ENCODE data around the gene ZFHX2.
A peak's percentile ranks its signal among the peaks of the same experiment; 100 is the strongest.

ZFHX2 gene

GRCh38 chr14:23568600-23569331, 17.2 kb upstream of the ZFHX2 start:
- no CpG with 5 or more reads among the region's 6 CpGs for WGBS, 2 donors (ENCODE audit: extremely low coverage in 2 of 2, insufficient read length in 2 of 2, insufficient replicate concordance in 1 of 2)
- Histone ChIP-seq H3K14ac (ENCODE audit: low read length) (no peak overlapping the region), H3K9me3 (replicated peaks in 1 of 2; ENCODE audit: control insufficient read depth in 2 of 2, insufficient read depth in 1 of 2, low read depth in 1 of 2, low read length in 2 of 2) (no peaks in the 10 kb centered on the region), H3K18ac (ENCODE audit: low read length) (peak overlapping the region; percentile 48), H3K4me2 (ENCODE audit: insufficient read depth, low read length, poor library complexity, severe bottlenecking) (no peak overlapping the region), H2AFZ (ENCODE audit: low read length) (peak overlapping the region; percentile 25), H3K27ac (replicated peaks; ENCODE audit: low read length) (no peak overlapping the region), H3K4me1 (ENCODE audit: control insufficient read depth in 2 of 2, insufficient read depth in 1 of 2, low read depth in 1 of 2, low read length in 2 of 2) (peaks cover 13 to 14% of the 10 kb centered on the region in 2 donors), H2BK12ac (ENCODE audit: low read length) (no peak overlapping the region), H3K36me3 (replicated peaks in 1 of 2; ENCODE audit: control insufficient read depth in 2 of 2, insufficient read depth in 2 of 2, low read length in 2 of 2) (peaks cover 0 to 14% of the 10 kb centered on the region in 2 donors), H3K27me3 (ENCODE audit: control insufficient read depth in 3 of 3, insufficient read depth in 3 of 3, low read depth in 1 of 3, low read length in 3 of 3) (peaks cover 0 to 74% (median 0%) of the 10 kb centered on the region in 3 experiments), H3K4ac (ENCODE audit: low read length) (no peak overlapping the region), H2AK5ac (ENCODE audit: low read depth, low read length) (no peak overlapping the region), H4K91ac (ENCODE audit: low read depth, low read length, poor library complexity) (no peak overlapping the region), H2BK15ac (ENCODE audit: low read length) (no peak overlapping the region), H4K8ac (ENCODE audit: low read depth, low read length) (no peak overlapping the region), H2BK120ac (ENCODE audit: low read depth, low read length) (no peak overlapping the region), H2BK5ac (ENCODE audit: low read length) (no peak overlapping the region), H3K9ac (ENCODE audit: low read depth, low read length, poor library complexity) (no peak overlapping the region), H3K79me1 (ENCODE audit: low read depth, low read length) (no peaks in the 10 kb centered on the region), H3K23ac (ENCODE audit: low read depth, low read length, poor library complexity) (no peak overlapping the region), H3K4me3 (ENCODE audit: low read length in 2 of 2) (no peak overlapping the region)
- no peak for DNase-seq (ENCODE audit: low spot score)

GRCh38 chr14:23568021-23568599, 16.5 kb upstream of the ZFHX2 start:
- Histone ChIP-seq H3K9me3 (replicated peaks in 1 of 2; ENCODE audit: control insufficient read depth in 2 of 2, insufficient read depth in 1 of 2, low read depth in 1 of 2, low read length in 2 of 2) (no peaks in the 10 kb centered on the region), H3K4ac (ENCODE audit: low read length) (no peak overlapping the region), H3K18ac (ENCODE audit: low read length) (no peak overlapping the region), H2BK12ac (ENCODE audit: low read length) (no peak overlapping the region), H3K9ac (ENCODE audit: low read depth, low read length, poor library complexity) (peak overlapping the region; percentile 45), H3K14ac (ENCODE audit: low read length) (no peak overlapping the region), H2AFZ (ENCODE audit: low read length) (no peak overlapping the region), H3K27ac (replicated peaks; ENCODE audit: low read length) (peak overlapping the region; percentile 86), H3K4me3 (ENCODE audit: low read length in 2 of 2) (no peak overlapping the region), H4K8ac (ENCODE audit: low read depth, low read length) (no peak overlapping the region), H2AK5ac (ENCODE audit: low read depth, low read length) (peak overlapping the region; percentile 84), H2BK15ac (ENCODE audit: low read length) (no peak overlapping the region), H2BK120ac (ENCODE audit: low read depth, low read length) (peak overlapping the region; percentile 40), H3K79me1 (ENCODE audit: low read depth, low read length) (no peaks in the 10 kb centered on the region), H3K27me3 (ENCODE audit: control insufficient read depth in 3 of 3, insufficient read depth in 3 of 3, low read depth in 1 of 3, low read length in 3 of 3) (peaks cover 0 to 69% (median 0%) of the 10 kb centered on the region in 3 experiments), H2BK5ac (ENCODE audit: low read length) (peak overlapping the region; percentile 58), H3K36me3 (replicated peaks in 1 of 2; ENCODE audit: control insufficient read depth in 2 of 2, insufficient read depth in 2 of 2, low read length in 2 of 2) (peaks cover 0 to 15% of the 10 kb centered on the region in 2 donors), H4K91ac (ENCODE audit: low read depth, low read length, poor library complexity) (peak overlapping the region; percentile 62), H3K4me2 (ENCODE audit: insufficient read depth, low read length, poor library complexity, severe bottlenecking) (no peak overlapping the region), H3K23ac (ENCODE audit: low read depth, low read length, poor library complexity) (no peak overlapping the region), H3K4me1 (ENCODE audit: control insufficient read depth in 2 of 2, insufficient read depth in 1 of 2, low read depth in 1 of 2, low read length in 2 of 2) (peaks cover 10 to 14% of the 10 kb centered on the region in 2 donors)
- no CpG with 5 or more reads among the region's 2 CpGs for WGBS, 2 donors (ENCODE audit: extremely low coverage in 2 of 2, insufficient read length in 2 of 2, insufficient replicate concordance in 1 of 2)
- no peak for DNase-seq (ENCODE audit: low spot score)

DNA sequence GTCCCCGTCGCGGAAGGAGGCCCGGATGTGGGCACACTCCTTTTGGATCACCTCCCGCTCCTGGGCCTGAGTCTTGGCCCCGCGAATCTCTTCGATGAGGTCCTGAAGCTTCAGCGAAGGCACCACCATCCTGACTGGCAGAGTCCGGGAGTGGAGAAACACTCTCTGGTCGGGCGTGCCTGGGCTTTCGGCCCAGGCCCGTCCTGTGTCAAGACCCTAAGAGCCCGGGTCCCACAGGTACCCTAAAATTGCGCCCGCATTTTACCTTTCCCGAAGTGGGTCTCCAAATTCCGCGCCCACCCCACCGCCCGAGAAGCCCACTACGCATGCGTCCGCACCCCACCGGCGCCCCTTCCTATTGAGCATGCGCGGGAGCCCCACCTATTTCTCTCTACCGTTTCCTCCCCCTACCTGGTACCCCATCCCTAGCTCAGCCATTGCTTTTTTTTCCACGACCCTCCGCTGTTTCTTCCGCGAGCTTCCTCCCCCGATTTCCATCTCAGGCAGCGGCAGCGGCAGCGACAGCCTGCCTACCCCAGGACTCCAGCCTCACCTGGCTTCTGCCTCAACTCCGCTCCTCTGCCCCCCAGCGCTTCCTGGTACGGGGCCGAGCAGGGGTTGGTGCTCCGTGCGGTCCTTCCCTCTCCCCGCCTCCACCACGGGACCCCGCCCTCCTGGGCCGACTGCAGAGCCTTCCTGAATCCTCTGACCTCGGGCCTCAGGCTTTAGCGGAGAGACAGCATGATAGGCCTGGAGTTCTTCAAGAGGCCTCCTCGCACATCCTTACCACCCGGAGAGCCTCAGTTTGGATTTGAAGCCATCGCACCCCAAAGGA, 15.8 kb upstream of the ZFHX2 start, which contains the start of gene AP1G2:
Gene AP1G2, minus strand, starts transcription at position 606 of the 835 bp plus-strand sequence. Its CDS starts 477 bp downstream, at position 129.
- peak within 1 kb of the TSS; percentile 40 for H2BK120ac ChIP-seq (ENCODE audit: low read depth, low read length)
- peak; percentile 65 for DNase-seq (ENCODE audit: low spot score)

More for the DNA sequence above, 15.8 kb upstream of the ZFHX2 start, which contains the start of gene AP1G2:
- Histone ChIP-seq H2AFZ (ENCODE audit: low read length) (peak within 1 kb of the TSS; percentile 91), H3K27ac (replicated peaks; ENCODE audit: low read length) (peak within 1 kb of the TSS; percentile 86), H3K14ac (ENCODE audit: low read length) (peak within 1 kb of the TSS; percentile 94), H3K9ac (ENCODE audit: low read depth, low read length, poor library complexity) (peak within 1 kb of the TSS; percentile 94), H4K8ac (ENCODE audit: low read depth, low read length) (peak within 1 kb of the TSS; percentile 19), H3K9me3 (replicated peaks in 1 of 2; ENCODE audit: control insufficient read depth in 2 of 2, insufficient read depth in 1 of 2, low read depth in 1 of 2, low read length in 2 of 2) (no peaks in the 10 kb centered on the region), H4K91ac (ENCODE audit: low read depth, low read length, poor library complexity) (peak within 1 kb of the TSS; percentile 62), H3K4ac (ENCODE audit: low read length) (no peak within 1 kb of the TSS), H2BK12ac (ENCODE audit: low read length) (no peak within 1 kb of the TSS), H2BK5ac (ENCODE audit: low read length) (peak within 1 kb of the TSS; percentile 58), H3K36me3 (replicated peaks in 1 of 2; ENCODE audit: control insufficient read depth in 2 of 2, insufficient read depth in 2 of 2, low read length in 2 of 2) (peaks cover 0 to 15% of the 10 kb centered on the region in 2 donors), H3K4me2 (ENCODE audit: insufficient read depth, low read length, poor library complexity, severe bottlenecking) (peak within 1 kb of the TSS; percentile 100), H3K4me1 (ENCODE audit: control insufficient read depth in 2 of 2, insufficient read depth in 1 of 2, low read depth in 1 of 2, low read length in 2 of 2) (peaks cover 8 to 14% of the 10 kb centered on the region in 2 donors), H2BK15ac (ENCODE audit: low read length) (peak within 1 kb of the TSS; percentile 96), H3K27me3 (ENCODE audit: control insufficient read depth in 3 of 3, insufficient read depth in 3 of 3, low read depth in 1 of 3, low read length in 3 of 3) (peaks cover 0 to 63% (median 0%) of the 10 kb centered on the region in 3 experiments), H2AK5ac (ENCODE audit: low read depth, low read length) (peak within 1 kb of the TSS; percentile 84), H3K18ac (ENCODE audit: low read length) (peak within 1 kb of the TSS; percentile 97), H3K23ac (ENCODE audit: low read depth, low read length, poor library complexity) (peak within 1 kb of the TSS; percentile 93), H3K79me1 (ENCODE audit: low read depth, low read length) (no peaks in the 10 kb centered on the region), H3K4me3 (ENCODE audit: low read length in 2 of 2) (peak within 1 kb of the TSS; percentile 42 to 87)
- no CpG with 5 or more reads among the region's 53 CpGs for WGBS, 2 donors (ENCODE audit: extremely low coverage in 2 of 2, insufficient read length in 2 of 2, insufficient replicate concordance in 1 of 2)

Measured in neuronal stem cell (in vitro differentiated cells).